Neuronal stem cell (in vitro differentiated cells): ENCODE data around the gene PNPLA2.
A peak's percentile ranks its signal among the peaks of the same experiment; 100 is the strongest.

Source experiments
- DNase-seq: peaks from one replicate; pipeline ENCODE4 v3.0.0-alpha.2; 2013; ENCODE audit warnings: low spot score
- H2AFZ ChIP-seq: one replicate; pipeline ENCODE4 v1.6.1; 2013; ENCODE audit warnings: mild to moderate bottlenecking, low read length, inconsistent platforms
- H2AK5ac ChIP-seq: 2 replicates; pipeline ENCODE4 v1.6.1; 2013; ENCODE audit warnings: low read depth, mild to moderate bottlenecking, inconsistent platforms, low read length, moderate library complexity, mixed read lengths
- H2BK120ac ChIP-seq: 2 replicates; pipeline ENCODE4 v1.6.1; 2013; ENCODE audit warnings: low read depth, mild to moderate bottlenecking, inconsistent platforms, low read length, moderate library complexity, mixed read lengths
- H2BK12ac ChIP-seq: one replicate; pipeline ENCODE4 v1.6.1; 2013; ENCODE audit warnings: low read length, inconsistent platforms
- H2BK15ac ChIP-seq: 2 replicates; pipeline ENCODE4 v1.6.1; 2013; ENCODE audit warnings: mild to moderate bottlenecking, low read length, inconsistent platforms, mixed read lengths
- H2BK5ac ChIP-seq: one replicate; pipeline ENCODE4 v1.6.1; 2013; ENCODE audit warnings: inconsistent platforms, mild to moderate bottlenecking, low read length, moderate library complexity
- H3K14ac ChIP-seq: one replicate; pipeline ENCODE4 v1.6.1; 2013; ENCODE audit warnings: low read length, inconsistent platforms
- H3K18ac ChIP-seq: 2 replicates; pipeline ENCODE4 v1.6.1; 2013; ENCODE audit warnings: low read length, inconsistent platforms
- H3K23ac ChIP-seq: 2 replicates; pipeline ENCODE4 v1.6.1; 2013; ENCODE audit warnings: low read depth, mild to moderate bottlenecking, mixed read lengths, low read length, inconsistent platforms; ENCODE audit not compliant: poor library complexity
- H3K27ac ChIP-seq: replicated peaks from 3 replicates; pipeline ENCODE4 v1.5.1; 2013; ENCODE audit warnings: low read length, inconsistent platforms
- H3K27me3 ChIP-seq, 3 experiments: 2 replicates each; pipeline ENCODE4 v1.6.1; 2013; ENCODE audit warnings: low read length in 3 of 3, mild to moderate bottlenecking in 2 of 3, inconsistent platforms in 1 of 3, low read depth in 1 of 3, mixed read lengths in 1 of 3, moderate library complexity in 1 of 3; ENCODE audit not compliant: control insufficient read depth in 3 of 3, insufficient read depth in 3 of 3
- H3K36me3 ChIP-seq, 2 donors: replicated peaks in 1 of 2; 2 replicates each; pipeline ENCODE4 v1.6.1; 2013; ENCODE audit warnings: low read length in 2 of 2; ENCODE audit not compliant: control insufficient read depth in 2 of 2, insufficient read depth in 2 of 2
- H3K4ac ChIP-seq: 2 replicates; pipeline ENCODE4 v1.6.1; 2013; ENCODE audit warnings: inconsistent platforms, mild to moderate bottlenecking, low read length, moderate library complexity
- H3K4me1 ChIP-seq, 2 donors: 1 replicate in 1 of 2; 2 replicates in 1 of 2; pipeline ENCODE4 v1.6.1; 2013; ENCODE audit warnings: low read length in 2 of 2, low read depth in 1 of 2; ENCODE audit not compliant: control insufficient read depth in 2 of 2, insufficient read depth in 1 of 2
- H3K4me2 ChIP-seq: one replicate; pipeline ENCODE4 v1.6.1; 2013; ENCODE audit warnings: mild to moderate bottlenecking, low read length, inconsistent platforms; ENCODE audit not compliant: insufficient read depth, poor library complexity, severe bottlenecking
- H3K4me3 ChIP-seq, 2 donors: 2 replicates each; pipeline ENCODE4 v1.5.1; 2013; ENCODE audit warnings: low read length in 2 of 2, mild to moderate bottlenecking in 2 of 2, inconsistent platforms in 1 of 2, moderate library complexity in 1 of 2
- H3K79me1 ChIP-seq: one replicate; pipeline ENCODE4 v1.6.1; 2013; ENCODE audit warnings: low read depth, mild to moderate bottlenecking, inconsistent platforms, low read length, moderate library complexity
- H3K9ac ChIP-seq: one replicate; pipeline ENCODE4 v1.6.1; 2013; ENCODE audit warnings: mild to moderate bottlenecking, low read depth, low read length, inconsistent platforms; ENCODE audit not compliant: poor library complexity
- H3K9me3 ChIP-seq, 2 donors: replicated peaks in 1 of 2; 2 replicates each; pipeline versions ENCODE3 to v1.6.1; 2013; ENCODE audit warnings: low read length in 2 of 2, mild to moderate bottlenecking in 2 of 2, inconsistent platforms in 1 of 2, low read depth in 1 of 2, mixed read lengths in 1 of 2, moderate library complexity in 1 of 2; ENCODE audit not compliant: control insufficient read depth in 2 of 2, insufficient read depth in 1 of 2
- H4K8ac ChIP-seq: one replicate; pipeline ENCODE4 v1.6.1; 2013; ENCODE audit warnings: low read depth, mild to moderate bottlenecking, inconsistent platforms, low read length, moderate library complexity
- H4K91ac ChIP-seq: one replicate; pipeline ENCODE4 v1.6.1; 2013; ENCODE audit warnings: low read length, low read depth, mild to moderate bottlenecking, inconsistent platforms; ENCODE audit not compliant: poor library complexity
- WGBS, 2 donors: extraction: QIAGEN DNeasy Blood & Tissue Kit; methylation state at CpG; one replicate each; pipeline ENCODE4 v1.1.7; 2013; ENCODE audit warnings: missing lambda C conversion rate in 2 of 2, mixed read lengths in 1 of 2; ENCODE audit not compliant: insufficient read length in 2 of 2, insufficient replicate concordance in 1 of 2; ENCODE audit errors: extremely low coverage in 2 of 2; 5-methylcytosine and 5-hydroxymethylcytosine counted together

The PNPLA2 gene

DNA sequence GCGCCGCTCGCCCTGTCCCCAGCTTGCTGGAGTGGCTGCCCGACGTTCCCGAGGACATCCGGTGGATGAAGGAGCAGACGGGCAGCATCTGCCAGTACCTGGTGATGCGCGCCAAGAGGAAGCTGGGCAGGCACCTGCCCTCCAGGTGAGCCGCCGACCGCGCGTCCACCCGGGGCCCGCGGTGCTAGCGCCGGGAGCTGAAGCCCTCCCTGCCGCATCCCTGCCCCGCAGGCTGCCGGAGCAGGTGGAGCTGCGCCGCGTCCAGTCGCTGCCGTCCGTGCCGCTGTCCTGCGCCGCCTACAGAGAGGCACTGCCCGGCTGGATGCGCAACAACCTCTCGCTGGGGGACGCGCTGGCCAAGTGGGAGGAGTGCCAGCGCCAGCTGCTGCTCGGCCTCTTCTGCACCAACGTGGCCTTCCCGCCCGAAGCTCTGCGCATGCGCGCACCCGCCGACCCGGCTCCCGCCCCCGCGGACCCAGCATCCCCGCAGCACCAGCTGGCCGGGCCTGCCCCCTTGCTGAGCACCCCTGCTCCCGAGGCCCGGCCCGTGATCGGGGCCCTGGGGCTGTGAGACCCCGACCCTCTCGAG lies 5.7 kb downstream of the PNPLA2 start:
- H3K27ac ChIP-seq: no peak overlapping the region
- no peak overlapping the region for H3K4me2 ChIP-seq
- no peak overlapping the region for H2BK5ac ChIP-seq
- no peak overlapping the region for H3K4ac ChIP-seq
- no peak for DNase-seq
- no peak overlapping the region for H2BK15ac ChIP-seq
- no peaks in the 10 kb centered on the region for H3K9me3 ChIP-seq
- H3K23ac ChIP-seq: no peak overlapping the region
- H3K18ac ChIP-seq: no peak overlapping the region
- no peak overlapping the region for H2BK120ac ChIP-seq
- no peak overlapping the region for H2BK12ac ChIP-seq
- no peak overlapping the region for H2AK5ac ChIP-seq
- no peak overlapping the region for H4K8ac ChIP-seq
- no CpG with 5 or more reads among the region's 59 CpGs for WGBS, 2 donors
- H3K27me3 ChIP-seq: peaks cover 0 to 30% (median 0%) of the 10 kb centered on the region in 3 experiments
- peaks cover 28% of the 10 kb centered on the region in 2 donors for H3K4me1 ChIP-seq
- peaks cover 0 to 37% of the 10 kb centered on the region in 2 donors for H3K36me3 ChIP-seq
- no peak overlapping the region for H3K14ac ChIP-seq
- no peak overlapping the region for H3K4me3 ChIP-seq
- no peak overlapping the region for H4K91ac ChIP-seq
- H3K79me1 ChIP-seq: peaks cover 6% of the 10 kb centered on the region
- no peak overlapping the region for H2AFZ ChIP-seq
- no peak overlapping the region for H3K9ac ChIP-seq

DNA sequence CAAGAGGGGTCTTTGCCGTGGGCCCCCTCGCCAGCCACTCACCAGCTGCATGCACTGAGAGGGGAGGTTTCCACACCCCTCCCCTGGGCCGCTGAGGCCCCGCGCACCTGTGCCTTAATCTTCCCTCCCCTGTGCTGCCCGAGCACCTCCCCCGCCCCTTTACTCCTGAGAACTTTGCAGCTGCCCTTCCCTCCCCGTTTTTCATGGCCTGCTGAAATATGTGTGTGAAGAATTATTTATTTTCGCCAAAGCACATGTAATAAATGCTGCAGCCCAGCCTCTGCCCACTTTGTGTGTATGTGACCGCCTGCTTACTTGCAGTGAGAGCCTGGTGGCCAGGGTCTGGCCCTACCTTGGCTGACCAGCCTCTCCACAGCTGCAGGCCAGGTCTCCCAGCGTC lies 6.2 kb downstream of the PNPLA2 start:
- no peak overlapping the region for H2BK120ac ChIP-seq
- peaks cover 6% of the 10 kb centered on the region for H3K79me1 ChIP-seq
- H2BK15ac ChIP-seq: no peak overlapping the region
- no peak overlapping the region for H4K91ac ChIP-seq
- no peak for DNase-seq
- H3K27me3 ChIP-seq: peaks cover 0 to 36% (median 0%) of the 10 kb centered on the region in 3 experiments
- no peak overlapping the region for H3K27ac ChIP-seq
- no CpG with 5 or more reads among the region's 11 CpGs for WGBS, 2 donors
- H3K4me3 ChIP-seq: no peak overlapping the region
- H4K8ac ChIP-seq: no peak overlapping the region
- H3K9me3 ChIP-seq: no peaks in the 10 kb centered on the region
- H3K4me2 ChIP-seq: no peak overlapping the region
- H2AK5ac ChIP-seq: no peak overlapping the region
- H3K23ac ChIP-seq: no peak overlapping the region
- H2BK12ac ChIP-seq: no peak overlapping the region
- no peak overlapping the region for H3K9ac ChIP-seq
- H3K4me1 ChIP-seq: peaks cover 33% of the 10 kb centered on the region in 2 donors
- no peak overlapping the region for H2BK5ac ChIP-seq
- H2AFZ ChIP-seq: no peak overlapping the region
- H3K36me3 ChIP-seq: peaks cover 0 to 37% of the 10 kb centered on the region in 2 donors
- no peak overlapping the region for H3K18ac ChIP-seq
- no peak overlapping the region for H3K4ac ChIP-seq
- no peak overlapping the region for H3K14ac ChIP-seq

DNA sequence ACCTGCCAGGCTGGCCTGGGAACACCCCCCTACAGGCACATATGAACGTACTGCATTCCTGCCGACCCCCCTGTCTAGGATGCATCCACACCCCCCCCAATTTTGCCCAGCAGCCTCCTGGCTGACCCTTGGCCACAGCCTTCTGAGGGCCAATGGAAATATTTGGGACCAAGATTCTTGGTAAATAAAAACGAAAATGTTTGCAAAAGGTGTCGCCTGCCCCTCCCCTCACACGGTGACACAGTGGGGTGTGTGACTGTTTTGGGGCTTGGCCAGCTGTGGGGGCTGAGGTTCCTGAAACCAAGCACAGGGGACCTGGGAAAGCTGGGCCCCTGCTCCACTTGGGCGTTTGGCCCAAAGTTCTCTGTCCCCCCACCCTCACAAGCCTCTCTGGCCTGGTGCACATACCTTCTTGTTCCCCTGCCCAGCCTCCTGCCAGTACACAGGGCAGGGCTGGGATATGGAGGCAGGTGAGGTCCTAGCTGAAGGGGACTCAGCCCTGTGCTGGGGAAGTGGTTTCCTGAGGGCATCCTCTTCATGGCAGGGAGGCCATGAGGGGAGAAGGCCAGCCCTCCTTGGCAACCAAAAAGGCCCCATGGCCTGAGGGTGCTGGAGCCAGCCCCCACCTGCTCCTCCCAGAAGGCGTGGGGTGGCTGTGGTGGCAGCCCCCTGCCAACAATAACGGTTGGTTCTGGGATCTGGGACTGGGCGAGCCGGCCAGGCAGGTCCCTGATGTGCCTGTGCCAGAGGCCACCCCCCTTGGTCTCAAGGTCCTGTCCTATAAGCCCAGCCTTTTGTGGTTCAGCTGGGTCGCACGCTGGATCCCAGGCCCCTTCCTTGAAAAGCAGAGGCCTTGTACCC lies 6.9 kb downstream of the PNPLA2 start:
- H3K18ac ChIP-seq: no peak overlapping the region
- no peak overlapping the region for H2BK120ac ChIP-seq
- H3K4me2 ChIP-seq: no peak overlapping the region
- no peak overlapping the region for H4K91ac ChIP-seq
- H3K14ac ChIP-seq: no peak overlapping the region
- H3K23ac ChIP-seq: no peak overlapping the region
- no peak overlapping the region for H3K4me3 ChIP-seq
- no peak overlapping the region for H2BK5ac ChIP-seq
- H3K36me3 ChIP-seq: peaks cover 0 to 37% of the 10 kb centered on the region in 2 donors
- H2BK12ac ChIP-seq: no peak overlapping the region
- WGBS, 2 donors: no CpG with 5 or more reads among the region's 12 CpGs
- H3K4ac ChIP-seq: peak overlapping the region; percentile 23
- no peak overlapping the region for H2AFZ ChIP-seq
- peaks cover 3% of the 10 kb centered on the region for H3K79me1 ChIP-seq
- H3K27me3 ChIP-seq: peaks cover 2 to 40% (median 3%) of the 10 kb centered on the region in 3 experiments
- DNase-seq: no peak
- no peak overlapping the region for H2BK15ac ChIP-seq
- peak overlapping the region; percentile 60 for H3K9ac ChIP-seq
- no peaks in the 10 kb centered on the region for H3K9me3 ChIP-seq
- peak overlapping the region; percentile 70 for H2AK5ac ChIP-seq
- peaks cover 31 to 36% of the 10 kb centered on the region in 2 donors for H3K4me1 ChIP-seq
- H3K27ac ChIP-seq: no peak overlapping the region
- H4K8ac ChIP-seq: no peak overlapping the region

DNA sequence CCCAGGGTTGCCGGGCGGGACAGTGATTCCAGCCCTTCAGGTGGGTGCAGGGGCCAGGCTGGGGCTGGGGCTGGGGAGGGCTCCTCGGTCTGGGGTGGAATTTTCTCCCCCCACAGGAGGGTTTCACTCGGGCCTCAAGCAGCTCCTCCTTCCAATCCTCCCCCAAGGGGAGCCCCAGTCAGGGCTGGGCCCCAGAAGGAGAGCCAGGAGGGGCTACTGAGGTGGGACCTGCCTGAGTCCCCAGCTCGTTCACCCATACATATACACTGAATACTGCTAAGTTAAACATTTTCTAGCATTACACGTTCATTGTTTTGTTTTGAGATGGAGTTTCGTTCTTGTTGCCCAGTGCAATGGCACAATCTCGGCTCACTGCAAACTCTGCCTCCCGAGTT lies 7.5 kb downstream of the PNPLA2 start:
- H3K14ac ChIP-seq: no peak overlapping the region
- no peak overlapping the region for H2BK120ac ChIP-seq
- H3K27ac ChIP-seq: no peak overlapping the region
- peak overlapping the region; percentile 23 for H3K4ac ChIP-seq
- peaks cover 6 to 47% (median 8%) of the 10 kb centered on the region in 3 experiments for H3K27me3 ChIP-seq
- H3K4me2 ChIP-seq: no peak overlapping the region
- H3K36me3 ChIP-seq: peaks cover 0 to 36% of the 10 kb centered on the region in 2 donors
- no peak overlapping the region for H3K23ac ChIP-seq
- H2AK5ac ChIP-seq: peak overlapping the region; percentile 70
- H2BK12ac ChIP-seq: no peak overlapping the region
- H4K91ac ChIP-seq: no peak overlapping the region
- H3K9ac ChIP-seq: no peak overlapping the region
- H3K4me1 ChIP-seq: peaks cover 33 to 39% of the 10 kb centered on the region in 2 donors
- no peak overlapping the region for H2BK5ac ChIP-seq
- H4K8ac ChIP-seq: no peak overlapping the region
- no CpG with 5 or more reads among the region's 9 CpGs for WGBS, 2 donors
- no peak overlapping the region for H2BK15ac ChIP-seq
- DNase-seq: no peak
- no peak overlapping the region for H3K4me3 ChIP-seq
- H3K18ac ChIP-seq: no peak overlapping the region
- no peaks in the 10 kb centered on the region for H3K9me3 ChIP-seq
- H3K79me1 ChIP-seq: peaks cover 3% of the 10 kb centered on the region
- no peak overlapping the region for H2AFZ ChIP-seq
